Body of pancreas (tissue), 4 donors: ENCODE data around the gene ALG12.

Source experiments
- POLR2A ChIP-seq, 3 donors: fragments of 450-650 bp; IDR thresholded peaks; one replicate each; pipeline ENCODE4 v1.6.1; 2016; ENCODE audit warnings: antibody characterized with exemption in 3 of 3, mild to moderate bottlenecking in 2 of 3
- TF ChIP-seq, protein P1 (sequence below), 7 experiments: fragments of 450-650 bp in 4 of 7; fragments of 200-600 bp in 3 of 7; sonication (generic) in 3 of 7; IDR thresholded peaks; one replicate each; pipeline ENCODE4 v1.5.1; 2016 to 2019; ENCODE audit warnings: antibody characterized with exemption in 7 of 7

DNA sequence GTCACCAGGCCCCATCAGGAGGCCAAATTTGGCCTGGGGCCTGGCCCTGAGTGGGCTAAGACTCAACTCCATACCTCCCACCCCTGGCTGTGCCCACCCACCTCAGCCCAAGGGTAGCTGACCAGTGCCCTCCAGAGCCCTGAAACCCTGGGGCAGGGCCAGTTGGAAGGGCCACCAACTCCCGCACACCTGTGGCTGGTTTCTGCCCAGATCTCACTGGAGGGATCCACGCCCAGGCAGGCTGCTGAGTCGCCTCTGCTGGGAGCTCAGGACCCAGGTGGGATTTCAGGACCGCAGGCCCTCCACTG, 33.4 kb upstream of the ALG12 start:
- TF ChIP-seq, protein P1, sequence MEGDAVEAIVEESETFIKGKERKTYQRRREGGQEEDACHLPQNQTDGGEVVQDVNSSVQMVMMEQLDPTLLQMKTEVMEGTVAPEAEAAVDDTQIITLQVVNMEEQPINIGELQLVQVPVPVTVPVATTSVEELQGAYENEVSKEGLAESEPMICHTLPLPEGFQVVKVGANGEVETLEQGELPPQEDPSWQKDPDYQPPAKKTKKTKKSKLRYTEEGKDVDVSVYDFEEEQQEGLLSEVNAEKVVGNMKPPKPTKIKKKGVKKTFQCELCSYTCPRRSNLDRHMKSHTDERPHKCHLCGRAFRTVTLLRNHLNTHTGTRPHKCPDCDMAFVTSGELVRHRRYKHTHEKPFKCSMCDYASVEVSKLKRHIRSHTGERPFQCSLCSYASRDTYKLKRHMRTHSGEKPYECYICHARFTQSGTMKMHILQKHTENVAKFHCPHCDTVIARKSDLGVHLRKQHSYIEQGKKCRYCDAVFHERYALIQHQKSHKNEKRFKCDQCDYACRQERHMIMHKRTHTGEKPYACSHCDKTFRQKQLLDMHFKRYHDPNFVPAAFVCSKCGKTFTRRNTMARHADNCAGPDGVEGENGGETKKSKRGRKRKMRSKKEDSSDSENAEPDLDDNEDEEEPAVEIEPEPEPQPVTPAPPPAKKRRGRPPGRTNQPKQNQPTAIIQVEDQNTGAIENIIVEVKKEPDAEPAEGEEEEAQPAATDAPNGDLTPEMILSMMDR (IDR thresholded peaks at IDR 0.05), result no peak
- no peak for TF ChIP-seq POLR2A (IDR thresholded peaks at IDR 0.05)
